ENCODE measurements around the gene SMARCB1. TPM values are rescaled to one million over a fixed set of nuclear protein-coding genes. Genes with fewer than 3 reads are reported as not detected.

Gene SMARCB1
- total RNA-seq, 1 donor from 2014 or later: 147 TPM

DNA sequence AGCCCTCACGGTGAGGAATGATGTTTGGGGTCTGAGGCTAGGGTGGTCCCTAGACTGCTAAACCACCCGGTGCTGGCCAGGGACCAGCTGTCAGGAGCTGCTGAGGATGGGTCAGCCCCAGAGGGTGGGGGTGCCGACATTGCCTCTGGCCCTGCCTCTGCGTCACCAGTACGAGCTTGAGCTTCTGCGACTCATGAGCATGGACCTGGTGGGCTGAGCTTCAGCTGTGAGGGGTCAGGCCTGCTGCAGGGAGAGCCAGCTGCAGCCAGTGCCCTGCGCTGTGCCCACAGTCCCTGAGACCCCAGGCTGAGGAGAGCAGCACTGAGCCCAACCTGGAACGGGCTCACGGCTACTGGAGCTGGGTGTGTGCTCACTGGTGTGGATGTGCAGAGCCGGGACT is 45.0 kb downstream of the SMARCB1 start:
- Histone ChIP-seq H3K27me3 (no peaks in the 10 kb centered on the region), H3K4me1 (peaks cover 9% of the 10 kb centered on the region), H3K36me3 (peaks cover 0 to 38% of the 10 kb centered on the region in 2 donors), H3K9me3 (no peaks in the 10 kb centered on the region), H3K27ac (no peak overlapping the region), H3K4me3 (no peak overlapping the region)
- DNase-seq (ENCODE audit: extremely low spot score in 2 of 2): no peak
- intact Hi-C loops (cut with DNase I): no loop called here
- TF ChIP-seq, protein P1, sequence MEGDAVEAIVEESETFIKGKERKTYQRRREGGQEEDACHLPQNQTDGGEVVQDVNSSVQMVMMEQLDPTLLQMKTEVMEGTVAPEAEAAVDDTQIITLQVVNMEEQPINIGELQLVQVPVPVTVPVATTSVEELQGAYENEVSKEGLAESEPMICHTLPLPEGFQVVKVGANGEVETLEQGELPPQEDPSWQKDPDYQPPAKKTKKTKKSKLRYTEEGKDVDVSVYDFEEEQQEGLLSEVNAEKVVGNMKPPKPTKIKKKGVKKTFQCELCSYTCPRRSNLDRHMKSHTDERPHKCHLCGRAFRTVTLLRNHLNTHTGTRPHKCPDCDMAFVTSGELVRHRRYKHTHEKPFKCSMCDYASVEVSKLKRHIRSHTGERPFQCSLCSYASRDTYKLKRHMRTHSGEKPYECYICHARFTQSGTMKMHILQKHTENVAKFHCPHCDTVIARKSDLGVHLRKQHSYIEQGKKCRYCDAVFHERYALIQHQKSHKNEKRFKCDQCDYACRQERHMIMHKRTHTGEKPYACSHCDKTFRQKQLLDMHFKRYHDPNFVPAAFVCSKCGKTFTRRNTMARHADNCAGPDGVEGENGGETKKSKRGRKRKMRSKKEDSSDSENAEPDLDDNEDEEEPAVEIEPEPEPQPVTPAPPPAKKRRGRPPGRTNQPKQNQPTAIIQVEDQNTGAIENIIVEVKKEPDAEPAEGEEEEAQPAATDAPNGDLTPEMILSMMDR (IDR thresholded peaks at IDR 0.05): no peak
- TF ChIP-seq POLR2AphosphoS5 (IDR thresholded peaks at IDR 0.05; ENCODE audit: insufficient read depth in 1 of 2, low read depth in 1 of 2) (no peak), POLR2A (IDR thresholded peaks at IDR 0.05) (no peak)

DNA sequence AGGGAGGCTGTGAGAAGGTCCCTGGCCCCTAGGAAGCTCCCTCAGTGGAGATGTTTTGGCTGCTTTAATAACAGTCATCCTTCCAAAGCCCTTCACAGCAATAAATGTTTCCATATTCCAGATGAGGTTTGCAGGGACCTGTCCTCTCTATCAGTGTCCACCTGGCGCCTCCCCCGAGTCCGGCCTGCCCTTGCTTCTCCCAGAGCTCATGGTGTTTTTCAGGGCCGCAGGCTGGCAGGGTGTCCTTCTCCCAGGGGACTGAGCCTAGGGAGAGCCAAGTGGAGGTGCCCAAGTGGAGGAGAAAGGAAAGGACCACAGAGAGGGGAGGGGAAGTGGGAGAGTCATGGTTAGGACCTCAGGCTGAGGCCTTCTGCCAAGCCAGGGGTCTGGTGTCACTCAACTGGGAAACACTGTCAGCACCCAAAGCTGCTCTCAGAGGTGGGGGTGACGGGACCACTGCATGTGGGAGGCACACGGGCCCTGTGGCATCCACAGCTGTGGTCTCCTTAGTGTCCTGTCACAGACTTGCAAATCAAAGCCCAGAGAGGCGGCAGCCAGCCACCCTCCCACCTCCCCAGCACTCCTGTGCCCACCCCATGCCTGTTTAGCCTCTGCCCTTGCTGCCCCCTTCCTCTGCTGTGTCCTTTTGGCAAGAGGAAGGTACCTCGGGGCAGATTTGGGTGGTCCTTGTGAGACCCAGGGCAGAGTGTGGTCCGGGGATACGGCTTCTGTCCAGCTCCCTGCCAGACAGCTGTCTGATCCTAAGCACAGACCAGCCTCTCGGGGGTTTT is 45.7 kb downstream of the SMARCB1 start:
- H3K9me3 ChIP-seq: no peaks in the 10 kb centered on the region
- TF ChIP-seq POLR2A (IDR thresholded peaks at IDR 0.05) (no peak), POLR2AphosphoS5 (IDR thresholded peaks at IDR 0.05; ENCODE audit: insufficient read depth in 1 of 2, low read depth in 1 of 2) (no peak)
- TF ChIP-seq, protein P1 (IDR thresholded peaks at IDR 0.05): no peak
- intact Hi-C loops (cut with DNase I): no loop called here
- no peak for DNase-seq (ENCODE audit: extremely low spot score in 2 of 2)
- peaks cover 0 to 33% of the 10 kb centered on the region in 2 donors for H3K36me3 ChIP-seq
- no peak overlapping the region for H3K27ac ChIP-seq
- H3K27me3 ChIP-seq: no peaks in the 10 kb centered on the region
- peaks cover 9% of the 10 kb centered on the region for H3K4me1 ChIP-seq
- H3K4me3 ChIP-seq: no peak overlapping the region

DNA sequence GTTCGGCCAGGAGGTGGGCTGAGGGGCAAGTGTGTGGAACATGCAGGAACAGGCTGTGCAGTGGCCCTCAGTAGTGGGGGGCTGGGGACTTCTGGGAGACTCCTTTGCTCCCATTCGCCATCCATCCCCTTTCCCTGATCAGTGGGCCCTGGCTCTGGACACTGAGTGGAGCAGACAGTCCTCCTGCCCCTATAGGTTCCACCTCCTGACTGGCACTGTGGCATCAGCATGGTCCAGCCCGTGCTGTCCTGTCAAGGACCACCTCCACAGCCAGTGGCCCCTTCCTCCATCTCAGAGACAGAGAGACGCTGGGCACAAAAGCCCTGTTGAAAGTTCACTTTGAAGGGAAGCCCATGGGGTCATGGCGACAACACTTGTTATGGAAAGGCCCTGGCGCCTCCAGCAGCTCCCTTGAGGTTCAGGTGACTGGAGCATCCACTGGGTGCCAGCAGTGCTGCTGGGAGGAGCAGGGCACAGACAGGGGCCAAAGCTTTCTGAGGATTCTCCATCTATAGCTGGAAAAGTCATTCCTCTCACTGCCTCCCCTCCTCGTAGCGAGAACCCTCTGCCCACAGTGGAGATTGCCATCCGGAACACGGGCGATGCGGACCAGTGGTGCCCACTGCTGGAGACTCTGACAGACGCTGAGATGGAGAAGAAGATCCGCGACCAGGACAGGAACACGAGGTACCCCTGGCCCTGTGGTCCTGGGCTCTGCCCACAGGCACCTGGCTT is 46.4 kb downstream of the SMARCB1 start:
- DNase-seq (ENCODE audit: extremely low spot score in 2 of 2): no peak
- TF ChIP-seq, protein P1 (IDR thresholded peaks at IDR 0.05): no peak
- no peak for TF ChIP-seq POLR2AphosphoS5 (IDR thresholded peaks at IDR 0.05; ENCODE audit: insufficient read depth in 1 of 2, low read depth in 1 of 2)
- no peak for TF ChIP-seq POLR2A (IDR thresholded peaks at IDR 0.05)
- Histone ChIP-seq H3K9me3 (no peaks in the 10 kb centered on the region), H3K36me3 (peaks cover 0 to 27% of the 10 kb centered on the region in 2 donors), H3K4me1 (peaks cover 17% of the 10 kb centered on the region), H3K27me3 (no peaks in the 10 kb centered on the region), H3K27ac (no peak overlapping the region), H3K4me3 (no peak overlapping the region)
- intact Hi-C loops (cut with DNase I): no loop called here

- Histone ChIP-seq H3K4me3 (no peak overlapping the region), H3K27me3 (no peaks in the 10 kb centered on the region), H3K4me1 (peaks cover 22% of the 10 kb centered on the region), H3K36me3 (peaks cover 0 to 24% of the 10 kb centered on the region in 2 donors), H3K27ac (no peak overlapping the region), H3K9me3 (no peaks in the 10 kb centered on the region)
- intact Hi-C loops (cut with DNase I): no loop called here
- no peak for DNase-seq (ENCODE audit: extremely low spot score in 2 of 2)
- TF ChIP-seq POLR2AphosphoS5 (IDR thresholded peaks at IDR 0.05; ENCODE audit: insufficient read depth in 1 of 2, low read depth in 1 of 2) (no peak), POLR2A (IDR thresholded peaks at IDR 0.05) (no peak)
- TF ChIP-seq, protein P1 (IDR thresholded peaks at IDR 0.05): no peak
Observed at GRCh38 chr22:23833911-23834317, 47.1 kb downstream of the SMARCB1 start.
